Measurements from ENCODE around the gene BABAM1.

GRCh38 chr19:17263712-17264640, 3.3 kb upstream of the BABAM1 start:
- no peak for TF ChIP-seq CTCF (conservative IDR thresholded peaks at IDR 0.05)
- TF ChIP-seq ZFX (IDR thresholded peaks at IDR 0.05), result no peak

All from C4-2B (cell line).